GM12874 (cell line): ENCODE data around the gene SAFB2.

ENCODE experiments used
- TF ChIP-seq, protein P1 (sequence below): IDR thresholded peaks from 2 replicates; pipeline ENCODE4 v1.5.1; 2011; ENCODE audit warnings: low read depth, mild to moderate bottlenecking, control low read depth, low read length, moderate library complexity; ENCODE audit not compliant: insufficient read depth

Gene SAFB2

DNA sequence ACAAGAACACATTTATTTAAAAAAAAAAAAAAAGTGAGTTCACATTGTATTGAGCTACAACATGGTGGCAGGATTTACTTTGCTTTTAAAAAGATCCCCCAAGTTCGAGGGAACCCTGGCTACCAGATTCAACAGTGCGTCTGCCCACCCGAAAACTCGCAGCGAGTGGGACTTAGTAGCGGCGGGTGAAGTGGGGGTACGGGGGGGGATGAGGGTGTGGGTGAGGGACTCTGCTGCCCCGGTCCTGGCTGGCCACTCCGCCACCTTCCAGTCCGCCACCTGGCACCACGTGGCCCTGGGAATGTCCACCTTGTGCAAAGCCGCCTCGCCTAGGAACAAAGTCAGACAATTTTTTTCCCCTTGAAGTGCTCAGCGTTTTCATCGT lies 35.5 kb downstream of the SAFB2 start:
- TF ChIP-seq, protein P1, sequence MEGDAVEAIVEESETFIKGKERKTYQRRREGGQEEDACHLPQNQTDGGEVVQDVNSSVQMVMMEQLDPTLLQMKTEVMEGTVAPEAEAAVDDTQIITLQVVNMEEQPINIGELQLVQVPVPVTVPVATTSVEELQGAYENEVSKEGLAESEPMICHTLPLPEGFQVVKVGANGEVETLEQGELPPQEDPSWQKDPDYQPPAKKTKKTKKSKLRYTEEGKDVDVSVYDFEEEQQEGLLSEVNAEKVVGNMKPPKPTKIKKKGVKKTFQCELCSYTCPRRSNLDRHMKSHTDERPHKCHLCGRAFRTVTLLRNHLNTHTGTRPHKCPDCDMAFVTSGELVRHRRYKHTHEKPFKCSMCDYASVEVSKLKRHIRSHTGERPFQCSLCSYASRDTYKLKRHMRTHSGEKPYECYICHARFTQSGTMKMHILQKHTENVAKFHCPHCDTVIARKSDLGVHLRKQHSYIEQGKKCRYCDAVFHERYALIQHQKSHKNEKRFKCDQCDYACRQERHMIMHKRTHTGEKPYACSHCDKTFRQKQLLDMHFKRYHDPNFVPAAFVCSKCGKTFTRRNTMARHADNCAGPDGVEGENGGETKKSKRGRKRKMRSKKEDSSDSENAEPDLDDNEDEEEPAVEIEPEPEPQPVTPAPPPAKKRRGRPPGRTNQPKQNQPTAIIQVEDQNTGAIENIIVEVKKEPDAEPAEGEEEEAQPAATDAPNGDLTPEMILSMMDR = no peak

DNA sequence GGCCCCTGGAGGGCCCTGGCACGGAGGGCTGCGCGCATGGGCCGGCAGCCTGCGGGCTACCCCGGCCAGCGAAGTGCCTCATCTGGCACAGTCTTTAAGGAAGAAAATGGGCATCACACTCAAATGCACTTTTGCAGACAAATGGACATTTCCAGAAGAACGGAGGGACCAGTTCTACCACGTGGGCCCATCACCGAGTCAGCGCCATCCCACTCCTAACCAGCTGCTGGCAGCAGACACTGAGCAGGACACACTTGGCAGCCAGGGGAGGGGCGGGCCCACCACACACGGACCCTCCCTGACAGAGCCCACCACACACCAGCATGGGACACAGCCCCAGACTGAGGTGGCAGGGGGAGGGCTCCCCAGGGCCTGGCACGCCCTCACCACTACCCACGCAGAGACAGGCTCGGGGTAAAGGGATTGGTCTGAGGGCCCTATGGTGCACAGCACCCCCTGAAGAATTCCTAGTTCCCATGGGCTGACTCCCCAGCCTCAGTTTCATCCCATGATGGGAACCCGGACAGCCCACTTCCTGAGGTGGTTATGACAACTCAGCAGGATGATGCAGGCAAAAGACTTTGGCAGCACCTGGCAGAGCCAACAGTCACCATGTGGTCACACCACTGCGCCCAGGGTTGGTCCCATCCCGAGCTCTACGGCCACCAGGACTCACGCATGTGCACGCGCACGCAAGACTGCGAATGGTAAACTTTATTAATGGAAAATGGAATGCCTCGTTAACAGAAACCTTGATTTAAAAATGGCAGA lies 36.1 kb downstream of the SAFB2 start:
- TF ChIP-seq, protein P1 = no peak

DNA sequence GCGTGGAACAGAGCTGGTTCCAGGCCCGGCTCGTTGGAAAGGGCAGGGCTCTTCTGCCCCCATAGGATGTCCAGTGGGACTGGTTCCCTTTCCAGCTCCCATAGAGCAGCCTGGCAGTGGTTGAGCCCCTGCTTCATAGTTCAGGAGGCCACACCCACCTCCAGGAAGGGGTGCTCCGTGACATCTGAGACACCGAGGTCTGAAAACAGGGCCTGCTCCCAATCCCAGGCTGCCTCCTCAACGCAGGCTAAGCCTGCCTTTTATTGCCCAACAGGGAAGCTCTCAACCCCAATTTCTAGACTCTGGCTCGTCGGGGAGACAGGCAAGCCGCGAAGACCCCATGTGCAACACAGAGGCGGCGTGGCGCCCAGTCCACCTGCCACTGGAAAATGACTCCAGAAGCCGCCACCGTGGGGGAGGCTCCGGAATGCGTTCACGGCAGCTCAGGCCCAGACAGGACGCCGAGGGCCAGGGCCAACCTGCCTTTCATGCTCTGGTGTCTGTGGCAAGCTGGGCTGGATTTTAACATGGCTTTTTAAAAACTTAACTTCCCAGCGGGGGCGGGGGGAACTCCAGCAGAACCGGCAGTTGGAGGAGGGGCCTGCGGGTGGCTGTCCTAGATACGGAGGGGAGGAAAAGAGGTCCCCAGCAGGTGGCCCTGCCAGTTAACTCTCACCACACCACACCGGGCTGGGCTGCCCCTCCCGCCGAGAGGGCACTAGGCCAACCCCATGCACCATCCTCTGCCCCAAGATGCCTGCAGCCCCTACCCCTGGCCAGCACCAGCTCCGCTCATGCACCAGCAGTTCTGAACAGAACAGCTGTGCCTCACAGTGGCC lies 36.9 kb downstream of the SAFB2 start:
- TF ChIP-seq, protein P1 = no peak

DNA sequence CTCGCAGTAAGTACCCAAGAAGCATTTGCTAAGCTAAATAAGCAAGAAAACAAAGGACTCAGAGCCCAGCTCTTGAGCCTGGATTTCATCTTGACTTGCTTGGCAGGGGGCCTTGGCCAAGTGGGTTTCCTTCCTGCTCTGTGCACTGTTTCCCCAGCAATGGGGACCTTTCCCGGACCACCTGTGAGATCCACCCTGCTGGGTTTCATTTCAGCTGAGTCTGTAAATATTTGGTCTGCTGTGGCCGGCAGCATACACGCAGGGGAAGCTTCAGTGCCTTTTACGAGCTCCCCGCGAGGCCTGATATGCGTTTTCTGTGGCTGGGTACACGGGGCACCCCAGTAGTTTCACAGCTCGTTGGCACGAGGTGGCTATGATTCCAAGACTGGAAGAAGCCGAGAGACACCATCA lies 42.4 kb downstream of the SAFB2 start:
- TF ChIP-seq, protein P1 = no peak

DNA sequence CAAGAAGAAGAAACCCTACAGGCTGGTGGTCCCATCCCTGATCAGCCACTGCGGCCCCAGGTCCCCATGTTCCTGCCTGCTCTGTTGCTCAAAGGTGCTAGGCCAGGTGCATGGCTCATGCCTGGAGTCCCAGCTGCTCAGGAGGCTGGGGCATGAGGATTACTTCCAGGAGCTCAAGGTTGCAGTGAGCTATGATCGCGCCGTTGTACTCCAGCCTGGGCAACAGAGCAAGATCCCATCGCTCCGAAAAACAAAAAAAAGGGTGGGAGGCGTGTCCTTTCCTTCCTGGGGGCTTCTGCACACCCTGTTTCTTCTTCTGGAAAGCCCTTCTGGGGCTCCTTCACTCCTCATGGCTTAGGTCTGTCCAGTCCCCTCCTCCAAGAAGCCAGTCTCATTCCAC lies 42.9 kb downstream of the SAFB2 start:
- TF ChIP-seq, protein P1 = no peak

DNA sequence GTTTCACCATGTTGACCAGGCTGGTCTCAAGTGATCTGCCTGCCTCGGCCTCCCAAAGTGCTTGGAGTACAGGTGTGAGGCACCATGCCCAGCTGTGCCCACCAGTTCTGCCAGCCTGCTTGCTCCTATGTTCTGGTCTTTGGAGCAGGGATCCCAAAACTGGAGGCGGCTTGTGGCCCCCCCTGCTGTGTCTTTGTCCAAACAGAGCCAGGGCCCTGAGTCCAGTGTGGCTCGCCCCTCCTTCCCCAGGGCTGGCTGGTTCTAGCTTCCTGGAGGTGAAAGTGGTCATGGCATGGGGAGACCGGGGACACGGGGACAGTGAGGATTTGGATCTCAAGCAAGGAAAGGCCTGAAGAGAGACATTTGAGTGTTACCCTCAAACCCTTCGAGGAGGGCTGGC lies 43.3 kb downstream of the SAFB2 start:
- TF ChIP-seq, protein P1 = no peak

DNA sequence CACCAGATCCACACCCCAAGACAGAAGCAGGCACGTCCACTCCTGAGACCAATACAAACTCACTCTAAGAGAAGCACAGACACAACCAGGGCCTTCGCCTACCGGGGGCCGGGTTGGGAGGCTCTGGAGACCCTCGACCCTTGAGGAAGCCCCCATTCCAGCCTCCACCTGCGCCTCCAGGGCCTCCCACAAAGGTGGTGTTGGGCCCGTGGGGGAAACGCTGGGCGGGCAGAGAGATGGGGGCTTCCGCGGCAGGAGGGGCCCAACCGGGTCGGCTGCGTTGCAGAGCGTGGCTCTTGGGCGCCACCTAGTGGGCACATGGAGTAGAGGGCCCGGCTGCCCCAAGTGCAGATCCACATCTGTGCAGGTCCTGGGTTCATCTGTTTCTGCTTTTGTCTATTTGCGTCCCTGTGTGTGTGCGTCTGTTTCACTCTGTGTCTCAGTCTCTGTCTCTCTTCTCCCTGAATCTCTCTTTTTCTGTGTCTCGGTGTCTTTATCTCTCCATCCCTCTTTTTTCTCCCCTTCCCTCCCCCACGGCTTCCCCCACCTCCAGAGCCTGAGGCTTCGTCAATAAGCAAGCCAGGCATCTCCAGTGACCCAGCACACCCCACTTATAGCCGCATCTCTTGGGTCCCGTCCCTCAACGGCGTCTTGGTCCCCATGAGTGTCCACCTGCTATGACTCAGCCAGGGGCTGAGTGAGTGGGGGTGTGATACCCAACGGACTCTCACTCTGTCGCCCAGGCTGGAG lies 44.3 kb downstream of the SAFB2 start:
- TF ChIP-seq, protein P1 = peak; percentile 99
